ENCODE results near the gene NOXO1.

NOXO1 gene

DNA sequence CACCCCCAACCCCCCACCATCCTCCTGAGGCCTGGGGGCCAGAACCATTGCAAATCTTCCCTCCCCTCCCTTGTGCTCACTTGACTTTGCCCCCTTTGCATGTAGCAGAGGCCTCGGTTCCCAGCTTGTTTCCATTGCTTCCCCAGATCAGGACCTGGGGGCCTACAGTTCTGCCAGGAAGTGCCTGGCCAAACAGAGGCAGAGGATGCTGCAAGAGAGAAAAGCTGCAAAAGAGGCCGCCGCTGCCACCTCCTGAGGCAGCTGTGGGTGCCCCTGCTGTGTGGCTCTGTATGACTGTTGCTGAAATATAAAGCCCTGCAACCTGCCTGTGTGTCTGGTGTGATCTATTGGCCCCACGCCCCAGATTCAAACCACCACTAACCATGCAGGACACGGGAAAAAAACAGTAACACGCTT is 19.6 kb downstream of the NOXO1 start:
- H3K27ac ChIP-seq (ENCODE audit: low read length): no peak overlapping the region
- no peak for ATAC-seq (ENCODE audit: insufficient read depth, low read depth)
- peaks cover 64% of the 10 kb centered on the region for H3K4me1 ChIP-seq (ENCODE audit: insufficient read depth, low read length)
- no peaks in the 10 kb centered on the region for H3K27me3 ChIP-seq (ENCODE audit: insufficient read depth, low read length, poor library complexity)
- H3K36me3 ChIP-seq (ENCODE audit: insufficient read depth, low read length): peaks cover 34% of the 10 kb centered on the region
- peak; percentile 42 for DNase-seq
- H3K79me2 ChIP-seq (ENCODE audit: insufficient read depth, low read length): peaks cover 62% of the 10 kb centered on the region
- H3K9ac ChIP-seq (ENCODE audit: low read depth, low read length): no peak overlapping the region
- no peak overlapping the region for H2AFZ ChIP-seq (ENCODE audit: low read depth, low read length)
- TF ChIP-seq EZH2 (IDR thresholded peaks at IDR 0.05; ENCODE audit: borderline replicate concordance, low read depth, low read length, severe bottlenecking) (no peak), CTCF (IDR thresholded peaks at IDR 0.05; ENCODE audit: borderline replicate concordance, extremely low read depth, low read length, poor library complexity, severe bottlenecking) (no peak)
- no peaks in the 10 kb centered on the region for H3K9me3 ChIP-seq (ENCODE audit: insufficient read depth, low read length, severe bottlenecking)
- peaks cover 31% of the 10 kb centered on the region for H4K20me1 ChIP-seq (ENCODE audit: insufficient read depth, low read length)
- no peak overlapping the region for H3K4me3 ChIP-seq (ENCODE audit: low read depth in 1 of 2, low read length in 2 of 2)
- peak overlapping the region; percentile 76; the same call in 1 of the 2 replicates for H3K4me2 ChIP-seq (ENCODE audit: insufficient read depth, low read length)

DNA sequence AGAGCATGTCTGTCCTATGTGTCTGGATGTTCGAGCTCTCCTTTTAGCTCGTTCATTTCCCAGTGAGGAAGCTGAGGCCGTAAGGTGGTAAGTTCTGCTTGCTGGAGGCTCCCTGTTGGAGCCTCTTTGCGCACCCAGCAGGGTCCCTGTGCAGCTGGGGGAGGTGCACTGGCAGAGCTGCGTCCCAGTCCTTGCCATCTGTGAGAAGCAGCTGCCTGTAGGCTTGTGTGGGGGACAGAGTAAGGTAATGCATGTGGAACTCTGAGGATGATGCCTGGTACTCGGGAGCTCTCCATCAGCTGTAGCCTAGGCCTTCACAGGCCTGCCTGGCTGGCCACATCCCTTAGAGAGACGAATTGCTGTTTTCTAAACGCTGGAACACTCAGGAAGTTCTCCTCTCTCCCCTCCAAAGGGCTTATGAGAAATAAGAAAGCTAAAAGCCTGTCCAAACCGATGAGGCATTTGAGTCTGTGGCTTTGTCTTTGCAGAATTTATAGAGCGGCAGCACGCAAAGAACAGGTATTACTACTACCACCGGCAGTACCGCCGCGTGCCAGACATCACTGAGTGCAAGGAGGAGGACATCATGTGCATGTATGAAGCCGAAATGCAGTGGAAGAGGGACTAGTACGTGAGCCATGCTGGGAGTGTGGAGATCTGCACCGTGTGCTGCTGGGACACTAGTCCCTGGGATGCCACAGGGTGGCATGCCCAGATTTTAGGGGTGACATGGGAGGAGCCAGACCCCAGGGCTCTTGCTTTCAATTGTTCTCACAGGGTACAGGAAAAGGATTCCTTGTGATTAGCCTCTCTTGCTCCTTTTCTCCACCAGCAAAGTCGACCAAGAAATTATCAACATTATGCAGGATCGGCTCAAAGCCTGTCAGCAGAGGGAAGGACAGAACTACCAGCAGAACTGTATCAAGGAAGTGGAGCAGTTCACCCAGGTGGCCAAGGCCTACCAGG is 20.3 kb downstream of the NOXO1 start:
- TF ChIP-seq CTCF (IDR thresholded peaks at IDR 0.05; ENCODE audit: borderline replicate concordance, extremely low read depth, low read length, poor library complexity, severe bottlenecking) (no peak), EZH2 (IDR thresholded peaks at IDR 0.05; ENCODE audit: borderline replicate concordance, low read depth, low read length, severe bottlenecking) (no peak)
- peaks cover 57% of the 10 kb centered on the region for H3K4me1 ChIP-seq (ENCODE audit: insufficient read depth, low read length)
- peaks cover 31% of the 10 kb centered on the region for H4K20me1 ChIP-seq (ENCODE audit: insufficient read depth, low read length)
- H3K79me2 ChIP-seq (ENCODE audit: insufficient read depth, low read length): peaks cover 57% of the 10 kb centered on the region
- DNase-seq (peak; percentile 70), ATAC-seq (ENCODE audit: insufficient read depth, low read depth) (peak; percentile 48)
- H3K27me3 ChIP-seq (ENCODE audit: insufficient read depth, low read length, poor library complexity): no peaks in the 10 kb centered on the region
- H3K27ac ChIP-seq (ENCODE audit: low read length): peak overlapping the region; percentile 48
- H3K9me3 ChIP-seq (ENCODE audit: insufficient read depth, low read length, severe bottlenecking): no peaks in the 10 kb centered on the region
- H3K9ac ChIP-seq (ENCODE audit: low read depth, low read length): peak overlapping the region; percentile 81
- H3K36me3 ChIP-seq (ENCODE audit: insufficient read depth, low read length): peaks cover 34% of the 10 kb centered on the region
- peak overlapping the region in 1 of 2 experiments; percentile 75; a peak in 3 of 4 replicates for H3K4me3 ChIP-seq (ENCODE audit: low read depth in 1 of 2, low read length in 2 of 2)
- no peak overlapping the region for H2AFZ ChIP-seq (ENCODE audit: low read depth, low read length)
- peak overlapping the region; percentile 76 for H3K4me2 ChIP-seq (ENCODE audit: insufficient read depth, low read length)

- Histone ChIP-seq H3K4me1 (ENCODE audit: insufficient read depth, low read length) (peaks cover 50% of the 10 kb centered on the region), H2AFZ (ENCODE audit: low read depth, low read length) (peak within 1 kb of the TSS; percentile 89), H4K20me1 (ENCODE audit: insufficient read depth, low read length) (peaks cover 31% of the 10 kb centered on the region), H3K27me3 (ENCODE audit: insufficient read depth, low read length, poor library complexity) (no peaks in the 10 kb centered on the region), H3K9ac (ENCODE audit: low read depth, low read length) (peak within 1 kb of the TSS; percentile 81), H3K4me2 (ENCODE audit: insufficient read depth, low read length) (peak within 1 kb of the TSS; percentile 76), H3K4me3 (ENCODE audit: low read depth in 1 of 2, low read length in 2 of 2) (peak within 1 kb of the TSS; percentile 66 to 75), H3K27ac (ENCODE audit: low read length) (peak within 1 kb of the TSS; percentile 74), H3K79me2 (ENCODE audit: insufficient read depth, low read length) (peaks cover 44% of the 10 kb centered on the region), H3K36me3 (ENCODE audit: insufficient read depth, low read length) (peaks cover 34% of the 10 kb centered on the region), H3K9me3 (ENCODE audit: insufficient read depth, low read length, severe bottlenecking) (no peaks in the 10 kb centered on the region)
- TF ChIP-seq EZH2 (IDR thresholded peaks at IDR 0.05; ENCODE audit: borderline replicate concordance, low read depth, low read length, severe bottlenecking) (no peak), CTCF (IDR thresholded peaks at IDR 0.05; ENCODE audit: borderline replicate concordance, extremely low read depth, low read length, poor library complexity, severe bottlenecking) (peak; percentile 90)
- ATAC-seq (ENCODE audit: insufficient read depth, low read depth): peak; percentile 80
- peak; percentile 89 for DNase-seq
Measured at GRCh38 chr16:1959269-1960039, 21.8 kb downstream of the NOXO1 start, which contains the start of gene NDUFB10. TSS of gene NDUFB10 (plus strand) at chr16:1959538. CDS start at chr16:1959625, 87 bp downstream.

All from DND-41 (cell line).